ENCODE measurements around the gene SDK2.

Gene SDK2

DNA sequence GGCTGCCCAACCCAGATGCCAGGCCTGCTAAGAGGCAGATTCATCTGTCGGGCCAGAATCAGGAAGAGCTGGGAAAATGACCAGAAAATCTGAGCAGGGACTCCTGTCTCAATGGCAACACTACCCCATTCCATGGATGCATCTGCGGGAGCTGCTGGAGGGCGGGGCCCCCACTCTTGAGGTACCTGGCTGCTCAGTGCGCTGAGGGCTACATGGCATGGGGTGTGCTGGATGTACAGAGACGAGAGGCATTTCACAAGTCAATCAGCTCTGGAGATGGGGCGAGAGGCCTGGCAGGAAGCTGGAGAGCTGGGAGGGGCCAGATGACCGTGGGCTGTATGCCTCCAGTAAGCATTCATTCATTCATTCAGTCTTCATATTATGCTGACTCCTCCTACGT lies 6.4 kb downstream of the SDK2 start:
- DNase-seq (ENCODE audit: low read depth) = no peak
- H3K4me3 ChIP-seq (ENCODE audit: low read depth, low read length) = no peak overlapping the region

DNA sequence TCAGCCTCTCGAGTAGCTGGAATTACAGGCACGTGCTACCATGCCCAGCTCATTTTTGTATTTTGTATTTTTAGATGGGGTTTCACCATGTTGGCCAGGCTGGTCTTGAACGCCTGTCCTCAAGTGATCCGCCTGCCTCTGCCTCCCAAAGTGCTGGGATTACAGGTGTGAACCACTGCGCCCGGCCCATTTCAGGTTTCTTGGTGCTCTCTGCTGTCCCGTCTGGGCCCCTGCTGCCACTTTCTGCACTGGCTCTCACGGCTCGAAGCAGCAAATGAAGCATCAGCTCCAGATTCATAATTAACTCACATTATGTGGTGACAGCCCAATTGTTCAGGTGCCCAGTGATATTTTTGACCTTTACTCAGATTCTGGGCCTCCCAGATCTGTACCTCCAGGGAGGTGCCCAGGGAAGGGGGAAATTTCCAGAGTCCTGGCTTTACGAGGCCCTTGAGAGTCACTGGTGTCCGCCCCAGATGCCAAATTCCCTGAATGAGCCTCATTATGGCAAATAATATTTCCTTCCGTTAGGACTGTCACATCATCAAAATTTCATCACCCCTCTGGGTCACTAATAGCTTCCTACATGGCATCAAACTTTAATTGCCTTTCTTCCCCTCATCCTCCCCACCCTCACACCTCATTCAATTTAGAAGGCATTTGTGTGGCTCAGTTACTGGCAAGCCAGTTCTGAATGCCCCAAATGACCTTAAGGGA lies 9.0 kb downstream of the SDK2 start:
- no peak for DNase-seq (ENCODE audit: low read depth)
- no peak overlapping the region for H3K4me3 ChIP-seq (ENCODE audit: low read depth, low read length)

DNA sequence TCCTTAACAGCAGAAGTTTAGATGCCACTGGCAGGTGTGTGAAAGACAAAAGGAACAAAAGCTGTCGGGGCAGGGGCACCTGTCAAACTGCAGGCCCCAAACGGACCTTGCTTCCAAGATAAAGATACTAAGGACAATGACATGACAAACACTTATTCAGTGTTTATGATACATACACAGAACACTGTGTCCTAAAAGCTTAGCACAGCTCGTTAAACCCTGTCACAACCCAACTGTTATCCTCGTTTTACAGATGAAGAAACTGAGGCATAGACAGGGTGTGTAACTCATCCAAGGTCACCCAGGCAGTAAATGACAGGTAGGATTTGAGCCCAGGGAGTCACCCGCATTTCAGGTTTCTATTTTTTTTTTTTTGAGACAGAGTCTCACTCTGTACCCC lies 9.6 kb downstream of the SDK2 start:
- H3K4me3 ChIP-seq (ENCODE audit: low read depth, low read length) = no peak overlapping the region

DNA sequence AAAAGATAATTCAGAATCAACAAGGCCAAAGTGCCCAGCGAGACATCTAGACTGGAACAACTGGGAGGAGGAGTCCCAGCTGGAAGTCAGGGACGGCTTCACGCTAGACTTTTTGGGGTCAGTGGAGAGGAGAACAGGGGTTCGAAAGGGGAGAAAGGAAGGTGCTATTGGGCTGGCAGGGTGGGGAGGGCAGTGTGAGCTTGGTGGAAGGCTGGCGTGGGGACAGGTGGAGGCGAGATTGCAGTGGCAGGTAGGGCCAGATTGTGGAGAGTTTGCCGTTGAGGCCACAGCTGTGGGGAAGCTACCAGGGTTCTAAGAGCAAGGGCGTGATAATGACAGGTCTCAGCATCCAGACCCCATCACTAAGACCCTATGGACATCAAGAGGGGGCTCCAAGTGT lies 10.5 kb downstream of the SDK2 start:
- H3K4me3 ChIP-seq (ENCODE audit: low read depth, low read length) = no peak overlapping the region
- no peak for DNase-seq (ENCODE audit: low read depth)

More for the DNA sequence above, 9.6 kb downstream of the SDK2 start:
- no peak for DNase-seq (ENCODE audit: low read depth)

DNA sequence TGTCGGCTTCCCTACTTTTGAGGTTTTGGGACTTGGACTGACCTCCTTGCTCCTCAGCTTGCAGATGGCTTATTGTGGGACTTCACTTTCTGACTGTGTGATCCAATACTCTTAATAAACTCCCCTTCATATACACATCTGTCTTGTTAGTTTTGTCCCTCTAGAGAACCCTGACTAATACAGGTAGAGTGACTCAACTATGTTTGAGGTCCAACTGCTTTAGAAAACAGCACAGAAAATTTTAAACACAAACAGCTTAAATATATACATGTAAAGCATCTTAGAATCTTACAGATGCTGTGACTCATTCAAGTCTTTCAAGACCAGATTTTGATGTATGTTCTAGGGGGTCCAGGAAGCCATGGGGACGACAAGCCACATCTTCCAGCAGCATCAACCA lies 11.7 kb downstream of the SDK2 start:
- no peak overlapping the region for H3K4me3 ChIP-seq (ENCODE audit: low read depth, low read length)

DNA sequence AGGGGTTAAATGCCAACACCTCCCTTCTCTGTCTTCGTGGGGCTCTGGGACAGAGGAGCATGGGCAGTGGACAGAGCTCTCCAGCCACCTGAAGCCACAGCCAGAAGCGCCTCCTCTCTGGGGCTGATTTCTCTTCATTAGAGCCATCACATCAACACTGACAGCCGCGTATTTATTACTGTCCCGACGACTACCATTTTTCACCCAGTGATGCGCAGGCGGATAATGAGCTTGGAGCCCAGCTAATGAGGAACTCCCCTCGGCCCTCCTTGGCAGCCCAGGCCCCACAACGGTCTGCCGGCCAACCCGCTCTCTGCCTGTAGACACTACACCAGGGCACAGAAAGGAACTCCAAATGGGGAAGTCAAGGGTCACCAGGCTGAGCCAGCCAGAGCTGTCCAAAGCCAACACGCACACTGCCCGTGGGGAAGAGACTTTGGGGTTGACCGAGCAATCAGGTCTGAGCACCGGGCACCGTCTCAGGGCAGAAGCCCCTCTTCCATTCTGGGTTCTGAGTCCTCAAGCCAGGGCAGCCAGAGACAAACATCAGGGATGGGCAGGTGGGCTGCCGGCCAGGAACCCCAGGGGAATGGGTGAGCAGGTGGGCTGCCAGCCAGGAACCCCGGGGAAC lies 13.2 kb downstream of the SDK2 start:
- no peak overlapping the region for H3K4me3 ChIP-seq (ENCODE audit: low read depth, low read length)
- no peak for DNase-seq (ENCODE audit: low read depth)

More for the DNA sequence above, 11.7 kb downstream of the SDK2 start:
- DNase-seq (ENCODE audit: low read depth) = no peak

DNA sequence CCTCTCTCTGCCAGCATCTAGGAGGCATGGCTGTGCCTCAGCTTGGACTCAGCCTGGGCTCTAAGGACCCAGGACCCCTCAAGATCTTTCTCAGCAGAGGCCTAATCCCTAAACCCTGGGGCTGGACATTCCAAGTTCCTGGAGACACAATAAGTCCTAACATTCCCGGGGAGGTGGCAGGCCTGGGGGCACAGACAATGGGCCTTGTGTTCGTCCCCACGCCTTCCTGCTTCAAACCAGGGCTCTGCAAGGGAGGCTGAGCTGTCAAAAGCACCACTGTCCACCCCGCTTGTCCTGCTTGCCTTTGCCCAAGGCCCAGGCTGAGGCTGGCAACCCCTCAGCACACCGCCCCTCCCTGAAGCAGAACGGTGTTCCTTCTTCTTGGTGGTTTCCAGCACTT lies 13.7 kb downstream of the SDK2 start:
- no peak overlapping the region for H3K4me3 ChIP-seq (ENCODE audit: low read depth, low read length)
- DNase-seq (ENCODE audit: low read depth) = no peak

DNA sequence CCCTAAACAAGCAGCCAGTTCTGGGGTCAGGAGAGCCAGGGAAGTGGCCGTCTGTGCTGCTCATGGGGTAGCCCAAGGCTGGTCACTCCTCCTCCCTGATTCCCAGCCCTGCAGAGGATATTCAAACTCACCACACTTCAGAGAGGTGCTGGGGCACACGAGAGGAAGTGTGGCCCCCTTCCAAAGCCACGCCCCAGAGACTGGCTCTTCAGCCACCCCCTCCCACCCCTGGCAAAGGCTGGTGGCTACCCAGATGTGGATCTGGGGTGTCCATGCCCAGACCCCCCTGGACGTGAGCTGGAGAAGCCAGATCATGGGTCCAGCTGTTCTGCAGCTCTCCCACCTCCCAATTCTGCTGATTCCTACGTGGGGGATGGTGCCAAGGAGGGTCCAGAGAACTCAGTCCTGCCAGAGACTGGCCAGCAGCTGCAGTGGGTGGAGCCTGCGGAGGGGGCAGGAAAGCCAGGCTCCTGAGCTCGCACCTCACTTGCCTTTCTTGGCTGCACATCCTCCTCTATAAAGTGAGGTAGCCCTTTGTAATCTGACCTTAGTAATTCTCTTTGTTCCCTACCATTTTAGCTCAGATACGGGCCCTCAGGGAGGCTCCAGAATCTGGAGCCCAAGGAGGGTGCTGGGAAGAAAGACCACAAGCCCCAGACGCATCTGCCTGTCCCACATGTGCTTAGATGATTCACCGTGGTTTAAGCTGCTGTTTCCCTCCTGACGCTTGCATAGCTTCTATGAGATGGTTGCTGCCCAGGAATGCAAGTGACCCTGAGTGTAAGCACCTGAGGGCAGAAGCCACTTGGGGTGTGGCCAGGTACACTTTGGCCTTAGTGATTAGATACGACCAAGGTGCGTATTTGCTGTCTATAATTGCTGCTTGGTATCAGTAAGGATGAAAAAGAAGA lies 15.3 kb downstream of the SDK2 start:
- H3K4me3 ChIP-seq (ENCODE audit: low read depth, low read length) = no peak overlapping the region
- no peak for DNase-seq (ENCODE audit: low read depth)

DNA sequence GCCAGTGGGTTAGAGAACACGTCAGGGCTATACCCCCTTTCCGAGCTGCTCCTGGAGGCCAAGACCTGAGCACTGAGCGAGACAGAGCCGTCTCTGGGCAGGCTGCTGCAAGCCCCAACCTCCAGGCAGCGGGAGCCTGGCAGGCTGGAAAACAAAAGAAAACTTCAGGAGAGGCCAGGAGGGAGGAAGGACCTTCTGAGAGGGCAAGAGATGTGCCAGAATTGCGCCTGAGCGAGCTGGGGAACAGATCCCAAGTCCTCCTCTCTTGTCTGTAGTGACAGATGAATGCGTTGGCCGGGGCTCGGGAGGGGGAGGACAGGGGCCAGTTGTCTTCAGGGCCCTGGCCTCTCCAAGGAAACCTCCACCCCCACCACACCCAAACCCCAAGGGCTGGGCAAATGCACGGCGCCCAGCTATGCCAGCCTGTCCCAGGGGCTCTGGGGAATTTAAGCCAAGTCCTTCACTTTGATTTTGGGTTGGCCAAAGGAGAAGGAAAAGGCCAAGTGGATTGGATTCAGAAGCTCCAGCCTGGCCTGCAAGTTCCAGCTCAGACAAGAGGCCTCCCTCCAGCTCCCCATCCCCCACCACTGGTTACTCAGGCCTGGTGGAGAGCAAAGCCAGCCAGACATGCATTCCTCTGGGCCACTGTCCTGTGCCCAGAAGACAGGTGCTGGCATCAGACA lies 18.1 kb downstream of the SDK2 start:
- no peak for DNase-seq (ENCODE audit: low read depth)
- H3K4me3 ChIP-seq (ENCODE audit: low read depth, low read length) = no peak overlapping the region

DNA sequence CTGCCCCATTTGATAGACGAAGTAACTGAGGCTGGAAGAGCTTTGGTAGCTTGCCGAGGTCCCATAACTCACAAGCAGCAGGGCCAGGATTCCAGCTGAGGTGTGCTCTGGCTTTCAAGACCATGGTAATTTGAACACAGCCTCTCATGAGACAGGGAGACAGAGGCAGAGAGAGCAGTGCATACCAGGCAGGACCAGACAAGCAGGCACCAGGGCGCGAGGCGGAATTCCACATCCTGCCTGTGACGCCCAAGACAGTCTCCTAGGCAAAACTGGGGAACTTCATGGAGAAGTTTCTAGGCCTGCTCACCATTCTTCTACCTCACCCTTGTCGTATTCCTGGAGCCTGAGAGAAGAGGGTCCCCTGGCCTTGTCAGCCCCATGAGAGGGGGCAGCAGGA lies 19.2 kb downstream of the SDK2 start:
- no peak for DNase-seq (ENCODE audit: low read depth)
- H3K4me3 ChIP-seq (ENCODE audit: low read depth, low read length) = no peak overlapping the region

DNA sequence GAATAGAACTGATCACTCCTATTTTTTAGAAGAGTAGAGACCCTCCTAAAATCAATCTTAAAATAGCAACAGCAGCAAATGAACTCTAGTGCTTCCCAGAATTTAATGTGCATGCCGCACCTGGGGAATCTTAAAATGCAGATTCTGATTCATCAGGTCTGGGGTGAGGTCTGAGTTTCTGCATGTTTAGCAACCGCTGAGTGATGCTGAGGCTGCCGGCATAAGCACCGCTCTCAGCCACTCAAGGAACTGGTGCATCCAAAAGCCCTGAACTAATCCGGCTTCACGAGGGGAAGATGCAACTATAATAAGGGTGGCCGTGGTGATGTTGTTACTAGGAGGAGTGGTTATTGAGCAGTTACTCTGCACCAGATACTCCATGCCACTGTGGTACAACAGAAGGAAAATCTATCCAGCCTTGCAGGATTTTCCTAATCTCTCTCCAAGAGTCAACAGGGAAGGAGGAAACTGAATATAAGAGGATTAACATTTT lies 19.7 kb downstream of the SDK2 start:
- no peak for DNase-seq (ENCODE audit: low read depth)
- no peak overlapping the region for H3K4me3 ChIP-seq (ENCODE audit: low read depth, low read length)

DNA sequence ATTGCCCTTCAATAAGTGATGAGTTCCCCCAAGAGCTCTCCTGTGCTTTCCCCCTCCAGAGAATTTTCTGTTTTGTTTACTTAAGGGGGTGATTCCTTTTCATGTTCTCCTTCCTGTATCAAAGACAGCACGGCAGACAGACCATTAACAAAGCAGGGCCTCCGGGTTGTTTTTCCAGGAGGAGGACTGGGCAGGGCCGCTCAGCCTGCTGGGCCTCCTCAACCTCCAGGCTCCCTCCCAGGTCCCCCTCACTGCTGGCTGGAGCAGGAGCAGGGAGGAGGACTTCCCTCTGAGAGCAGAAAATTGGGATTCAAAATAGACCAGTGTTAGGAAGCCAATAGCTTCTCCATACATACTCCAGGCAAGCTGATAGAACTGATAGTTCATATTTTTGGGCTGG lies 20.4 kb downstream of the SDK2 start:
- H3K4me3 ChIP-seq (ENCODE audit: low read depth, low read length) = no peak overlapping the region
- DNase-seq (ENCODE audit: low read depth) = no peak

DNA sequence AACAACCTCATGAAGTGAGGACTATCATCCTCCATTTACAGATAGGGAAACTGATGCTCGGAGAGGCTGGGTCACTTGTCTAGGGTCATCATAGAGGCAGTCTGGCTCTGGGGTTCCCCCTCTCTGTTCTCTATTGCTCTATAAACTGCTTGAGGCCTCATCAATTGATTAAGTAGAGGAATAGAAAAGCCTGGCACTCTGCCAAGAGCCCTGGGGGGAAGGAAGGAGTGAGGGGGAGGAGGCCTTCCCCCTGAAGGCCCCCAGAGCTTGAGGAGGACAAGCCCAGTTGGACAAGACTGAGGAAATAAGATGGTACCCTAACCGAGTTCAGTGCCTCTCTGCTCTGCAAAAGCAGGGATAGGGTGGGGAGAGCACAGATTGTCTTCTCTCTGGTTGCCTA lies 21.0 kb downstream of the SDK2 start:
- no peak overlapping the region for H3K4me3 ChIP-seq (ENCODE audit: low read depth, low read length)
- no peak for DNase-seq (ENCODE audit: low read depth)

DNA sequence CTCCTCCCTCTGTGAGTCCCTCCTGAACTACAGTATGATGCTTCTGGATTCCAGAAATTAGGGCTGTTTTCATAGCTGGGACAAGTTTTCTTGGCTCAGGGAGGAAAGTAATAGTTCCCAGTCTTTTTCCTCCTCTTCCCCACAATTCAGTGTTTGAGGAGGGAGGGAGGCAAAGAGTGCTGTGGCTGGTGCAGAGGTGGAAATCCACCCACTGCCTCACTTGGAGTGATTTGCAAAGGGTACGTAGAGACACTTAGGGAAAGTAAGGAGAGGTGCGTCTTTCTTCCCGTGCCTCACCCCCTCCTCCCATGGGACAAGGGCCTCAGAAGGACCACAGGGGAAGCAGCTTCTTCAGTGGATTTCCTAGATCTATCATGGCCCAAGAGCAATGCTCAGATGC lies 21.9 kb downstream of the SDK2 start:
- no peak overlapping the region for H3K4me3 ChIP-seq (ENCODE audit: low read depth, low read length)
- no peak for DNase-seq (ENCODE audit: low read depth)

DNA sequence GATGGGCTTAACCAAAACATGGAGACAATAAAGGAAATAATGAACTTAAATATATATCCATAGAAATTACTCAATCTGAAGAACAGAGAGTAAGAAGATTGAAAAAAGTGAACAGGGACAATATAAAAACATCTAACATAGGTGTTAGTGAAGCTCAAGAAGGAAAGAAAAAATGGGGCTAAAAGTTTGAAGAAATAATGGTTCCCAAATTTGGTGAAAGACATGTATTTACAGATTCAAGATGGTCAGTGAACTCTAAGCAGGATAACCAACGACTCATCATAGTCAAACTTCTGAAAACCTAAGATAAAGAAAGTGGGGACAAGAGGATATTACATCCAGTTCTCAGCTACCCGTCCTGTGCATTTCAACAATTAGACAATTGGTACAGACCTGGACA lies 22.6 kb downstream of the SDK2 start:
- no peak overlapping the region for H3K4me3 ChIP-seq (ENCODE audit: low read depth, low read length)
- no peak for DNase-seq (ENCODE audit: low read depth)

DNA sequence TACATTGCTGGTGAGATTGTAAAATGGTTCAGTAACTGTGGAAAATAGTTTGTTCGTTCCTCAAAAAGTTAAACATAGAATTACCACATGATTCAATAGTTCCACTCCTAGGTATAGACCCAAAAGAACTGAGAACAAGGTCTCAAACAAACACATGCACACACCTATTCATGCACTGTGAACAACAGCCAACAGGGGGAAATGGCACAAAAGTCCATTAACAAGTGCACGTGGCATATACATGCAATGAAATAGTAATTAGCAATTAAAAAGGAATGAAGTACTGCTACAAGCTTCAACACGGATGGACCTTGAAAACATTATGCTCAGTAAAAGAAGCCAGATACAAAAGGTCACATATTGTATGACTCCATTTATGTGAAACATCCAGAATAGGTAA lies 23.8 kb downstream of the SDK2 start:
- DNase-seq (ENCODE audit: low read depth) = no peak
- no peak overlapping the region for H3K4me3 ChIP-seq (ENCODE audit: low read depth, low read length)

DNA sequence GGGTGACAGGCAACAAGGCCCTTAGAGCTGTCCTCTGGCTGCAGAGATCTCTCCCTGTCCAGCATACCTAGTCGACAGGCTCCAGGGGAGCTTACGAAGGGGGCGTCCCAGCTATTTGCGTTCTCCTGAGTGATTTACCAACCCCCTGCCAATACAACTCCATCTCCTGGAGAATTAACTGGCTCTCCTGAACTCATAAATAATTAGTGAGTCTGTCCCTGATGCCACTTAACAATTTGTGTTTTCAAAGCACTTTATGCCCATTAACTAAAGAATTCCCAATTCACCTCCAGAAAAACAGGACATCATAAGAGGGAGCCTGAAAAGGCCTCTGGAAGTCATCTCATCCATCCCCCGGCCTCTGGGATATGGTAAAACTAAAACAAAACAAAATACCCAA lies 26.7 kb downstream of the SDK2 start:
- H3K4me3 ChIP-seq (ENCODE audit: low read depth, low read length) = no peak overlapping the region
- no peak for DNase-seq (ENCODE audit: low read depth)

DNA sequence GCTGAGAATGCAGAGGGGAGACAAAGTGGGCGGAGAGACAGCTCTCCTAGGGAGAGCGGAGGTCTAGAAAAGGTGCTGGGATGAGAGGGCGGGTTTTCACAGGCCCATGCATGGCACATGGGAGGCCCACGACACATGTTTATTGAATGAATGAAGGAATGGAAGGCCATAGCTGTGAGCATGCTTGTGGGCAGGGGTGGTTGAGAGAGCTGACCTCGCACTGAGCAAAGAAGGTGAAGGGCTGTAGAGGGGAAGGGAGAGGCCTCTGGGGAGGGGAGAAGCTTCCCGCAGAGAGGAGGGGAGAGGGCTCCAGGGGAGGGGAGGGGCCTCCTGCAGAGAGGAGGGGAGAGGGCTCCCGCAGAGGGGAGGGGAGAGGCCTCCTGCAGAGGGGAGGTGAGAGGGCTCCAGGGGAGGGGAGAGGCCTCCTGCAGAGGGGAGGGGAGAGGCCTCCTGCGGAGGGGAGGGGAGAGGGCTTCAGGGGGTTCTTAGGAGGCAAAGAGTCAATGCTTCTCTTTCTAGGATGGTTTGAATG lies 27.3 kb downstream of the SDK2 start:
- DNase-seq (ENCODE audit: low read depth) = no peak
- no peak overlapping the region for H3K4me3 ChIP-seq (ENCODE audit: low read depth, low read length)

DNA sequence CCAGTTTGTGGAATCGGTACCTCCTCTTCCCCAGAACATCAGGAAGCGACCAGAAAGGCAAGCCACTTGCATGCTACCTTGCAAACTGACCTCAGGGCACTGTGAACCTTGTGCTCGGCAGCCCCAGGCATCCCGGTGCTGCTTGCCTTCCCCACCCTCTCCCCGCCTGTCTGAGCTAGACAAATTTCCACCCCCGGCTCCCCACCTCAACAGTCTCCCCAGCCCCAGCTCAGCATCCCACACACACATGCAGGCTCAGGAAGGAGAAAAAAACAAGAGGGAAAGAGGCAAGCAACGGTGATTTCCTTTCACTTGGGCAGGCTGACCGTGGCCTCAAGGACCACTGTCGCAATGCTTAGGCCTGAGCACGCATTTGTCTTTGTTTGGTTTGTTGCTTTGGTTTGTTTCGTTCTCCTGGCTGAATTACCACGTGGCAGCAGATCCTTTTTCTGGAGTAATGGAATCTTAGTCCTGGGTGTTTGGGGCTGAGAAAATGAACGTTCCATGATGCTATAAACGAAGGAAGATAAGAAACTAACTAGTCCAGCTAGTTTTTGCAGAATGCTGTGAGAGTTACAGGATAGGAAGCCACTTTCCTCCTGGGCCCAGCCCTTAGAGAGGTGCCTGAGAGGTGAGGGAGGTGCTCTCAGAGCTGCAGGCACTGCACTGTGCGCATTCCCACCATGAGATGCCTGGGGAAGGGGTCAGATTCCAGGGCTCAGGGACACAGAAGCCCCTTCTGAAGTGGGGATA lies 27.9 kb downstream of the SDK2 start:
- H3K4me3 ChIP-seq (ENCODE audit: low read depth, low read length) = no peak overlapping the region
- no peak for DNase-seq (ENCODE audit: low read depth)
